Pancreas (tissue), 10 donors: ENCODE data around the gene ELOVL6. TPM values are rescaled to one million over a fixed set of nuclear protein-coding genes. Genes with fewer than 3 reads are reported as not detected.
"Not testable (repeated sequence)": the region's sequence is repeated elsewhere in the genome, so short reads cannot be mapped to it uniquely, and the experiment has no call there.

Experiments
- ATAC-seq, 4 donors: fragments of 200-7000 bp; cut with Tn5 transposase; one replicate each; pipeline versions ENCODE4 v1.8.0 to v1.9.1; 2020; ENCODE audit warnings: mild to moderate bottlenecking in 4 of 4, moderate library complexity in 4 of 4
- DNase-seq, 6 donors: peaks; one replicate each; pipeline ENCODE4 v3.0.0-alpha.2; 2020
- FAIRE-seq: peaks from 2 replicates; lab custom pipeline; 2012; peaks lifted over from hg19 to GRCh38; lab: Jason Lieb, UNC
- H3K27ac ChIP-seq, 4 donors: fragments of 200-600 bp; sonication (generic); 1 replicate in 3 of 4; 2 replicates in 1 of 4; pipeline versions ENCODE4 v1.5.0 to v1.8.0; 2020
- H3K27me3 ChIP-seq, 4 donors: fragments of 200-600 bp; one replicate each; pipeline ENCODE4 v1.8.0; 2021
- H3K36me3 ChIP-seq, 3 donors: fragments of 200-600 bp; sonication (generic) in 1 of 3; one replicate each; pipeline versions ENCODE4 v1.5.0 to v1.8.0; 2020 to 2021
- H3K4me1 ChIP-seq, 3 donors: fragments of 200-600 bp; one replicate each; pipeline ENCODE4 v1.8.0; 2021
- H3K4me3 ChIP-seq, 4 donors: fragments of 200-600 bp; sonication (generic) in 2 of 4; one replicate each; pipeline versions ENCODE4 v1.5.0 to v1.8.0; 2020 to 2021
- H3K9me3 ChIP-seq, 4 donors: fragments of 200-600 bp; one replicate each; pipeline ENCODE4 v1.8.0; 2021
- CTCF ChIP-seq, 4 donors: fragments of 200-600 bp; sonication (generic) in 3 of 4; IDR thresholded peaks; one replicate each; pipeline versions ENCODE4 v1.5.0 to v1.8.0; 2021; ENCODE audit warnings: antibody characterized with exemption in 4 of 4
- WGBS, 2 donors: extraction: QIAGEN DNeasy Blood & Tissue Kit; methylation state at CpG; one replicate each; pipeline ENCODE4 v1.1.7; 2013; 5-methylcytosine and 5-hydroxymethylcytosine counted together
- intact Hi-C, 3 donors: fragments of 100-400 bp; cut with DNase I; formaldehyde crosslinking; loops; one replicate each; pipeline versions ENCODE4 v1.11.1 to v1.14.2; 2022
- polyA plus RNA-seq, 2 donors: library from polyadenylated mRNA; stranded (reverse); fragments of 200-250 nt; gene quantifications; one replicate each; pipeline ENCODE4 v1.2.3, GENCODE V29; 2013
- total RNA-seq, 6 donors: library from RNA; stranded (reverse); fragmentation: NEBNext Ultra II Directional in 4 of 6; extraction: Animal tissue kit (Norgen Biotek cat#: 25700) in 4 of 6; gene quantifications; one replicate each; pipeline versions ENCODE4 v1.2.1 to v1.2.4, GENCODE V29; 2021 to 2023
- donor health status: healthy with polysubstance abuse.
- donor health status: DM: no; HTN: no; CAD: no; lungs with moderate emphysema.
- donor health status: DM: no; HTN: no; CAD: no.
- donor health status: control.
- donor health status: control.
- donor health status: Bipolar disorder and iron deficiency.
- donor health status: DM: yes; HTN: yes; CAD: no.
- donor health status: DM: no; HTN: no; CAD: no.
- donor health status: DM: no; HTN: no; CAD: no.
- donor health status: DM: yes; HTN: yes; CAD: no.

ELOVL6 gene
- total and polyA plus RNA-seq, 8 donors: 0.69 to 3.5 (median 1.8) TPM

DNA sequence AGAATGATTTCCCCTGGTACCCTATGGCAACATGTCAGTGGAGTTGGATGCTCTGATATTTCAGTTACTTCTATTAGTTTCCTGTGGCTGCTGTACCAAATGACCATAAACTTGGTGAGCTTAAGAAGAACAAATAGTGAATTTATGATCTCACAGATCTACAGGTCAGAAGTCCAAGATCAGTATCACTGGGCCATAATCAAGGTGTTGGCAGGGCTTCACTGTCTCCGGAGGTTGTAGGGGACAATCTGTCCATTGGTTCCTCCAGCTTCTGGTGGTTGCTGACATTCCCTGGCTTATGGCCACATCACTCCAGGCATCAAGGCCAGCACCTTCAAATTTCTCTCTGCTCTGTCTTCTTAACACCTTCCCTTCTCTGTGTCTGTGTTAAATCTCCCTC, 37.9 kb upstream of the ELOVL6 start:
- TF ChIP-seq CTCF (IDR thresholded peaks at IDR 0.05): no peak
- no peaks in the 10 kb centered on the region for H3K36me3 ChIP-seq
- no peaks in the 10 kb centered on the region for H3K9me3 ChIP-seq
- DNase-seq (no peak), ATAC-seq (no peak), FAIRE-seq (no peak)
- no peak overlapping the region for H3K4me3 ChIP-seq
- no peaks in the 10 kb centered on the region for H3K4me1 ChIP-seq
- intact Hi-C loops: no loop called here
- H3K27ac ChIP-seq: no peak overlapping the region
- WGBS, 2 donors: 73 to 95% methylated on average over 1 of the region's 1 CpG
- no peaks in the 10 kb centered on the region for H3K27me3 ChIP-seq

DNA sequence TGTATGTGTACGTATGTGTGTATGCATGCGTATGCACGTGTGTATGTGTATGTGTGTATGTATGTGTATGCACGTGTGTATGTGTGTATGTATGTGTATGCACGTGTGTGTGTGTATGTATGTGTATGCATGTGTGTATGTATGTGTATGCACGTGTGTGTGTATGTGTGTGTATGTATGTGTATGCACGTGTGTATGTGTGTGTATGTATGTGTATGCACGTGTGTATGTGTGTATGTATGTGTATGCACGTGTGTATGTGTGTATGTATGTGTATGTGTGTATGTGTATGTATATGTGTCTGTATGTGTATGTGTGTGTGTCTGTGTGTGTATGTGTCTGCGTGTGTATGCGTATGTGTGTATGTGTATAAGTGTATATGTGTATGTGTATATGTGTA, 35.2 kb upstream of the ELOVL6 start:
- H3K27ac ChIP-seq, DNase-seq, H3K4me3 ChIP-seq, H3K36me3 ChIP-seq, H3K9me3 ChIP-seq, intact Hi-C loops, H3K4me1 ChIP-seq, FAIRE-seq, ATAC-seq, H3K27me3 ChIP-seq: not testable (repeated sequence)
- WGBS, 2 donors: 58 to 80% methylated on average over 11 of the region's 11 CpGs

DNA sequence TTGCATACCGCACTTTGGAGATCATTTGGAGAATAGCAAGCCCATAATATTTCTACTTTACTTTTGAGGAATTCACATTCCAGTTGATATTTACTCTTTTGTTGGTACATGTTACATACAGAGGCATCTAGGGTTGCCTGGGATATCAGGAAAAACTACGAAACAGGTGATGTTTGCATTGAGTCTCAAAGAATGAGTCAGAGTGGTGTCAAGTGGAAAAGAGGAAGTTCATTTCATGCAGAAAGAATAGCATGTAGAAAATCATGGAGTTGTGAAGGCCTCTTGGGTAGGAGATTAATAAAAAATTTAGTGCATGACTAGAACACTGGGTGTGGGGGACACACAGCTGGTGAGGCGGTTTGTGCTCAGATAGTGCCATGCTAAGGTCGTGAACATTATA, 33.5 kb upstream of the ELOVL6 start:
- ATAC-seq (no peak), DNase-seq (no peak), FAIRE-seq (no peak)
- H3K36me3 ChIP-seq: no peaks in the 10 kb centered on the region
- H3K27ac ChIP-seq: no peak overlapping the region
- no peaks in the 10 kb centered on the region for H3K27me3 ChIP-seq
- H3K9me3 ChIP-seq: no peaks in the 10 kb centered on the region
- WGBS, 2 donors: 76 to 82% methylated on average over 4 of the region's 4 CpGs
- intact Hi-C loops: no loop called here
- no peaks in the 10 kb centered on the region for H3K4me1 ChIP-seq
- H3K4me3 ChIP-seq: no peak overlapping the region
- TF ChIP-seq CTCF (IDR thresholded peaks at IDR 0.05): no peak

DNA sequence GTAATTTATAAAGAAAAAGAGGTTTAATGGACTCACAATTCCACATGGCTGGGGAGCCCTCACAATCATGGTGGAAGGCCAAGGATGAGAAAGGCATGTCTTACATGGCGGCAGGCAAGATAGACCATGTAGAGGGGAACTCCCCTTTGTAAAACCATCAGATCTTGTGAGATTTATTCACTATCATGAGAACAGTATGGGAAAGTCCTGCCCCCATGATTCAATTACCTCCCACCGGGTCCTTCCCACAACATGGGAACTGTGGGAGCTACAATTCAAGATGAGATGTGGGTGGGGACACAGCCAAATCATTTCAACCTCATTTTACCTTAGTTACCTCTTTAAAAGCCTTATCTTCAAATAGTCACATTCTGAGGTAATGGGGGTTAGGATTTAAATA, 30.9 kb upstream of the ELOVL6 start:
- intact Hi-C loops: no loop called here
- no peak for TF ChIP-seq CTCF (IDR thresholded peaks at IDR 0.05)
- ATAC-seq: no peak
- FAIRE-seq: no peak
- Histone ChIP-seq H3K4me1 (no peaks in the 10 kb centered on the region), H3K27ac (no peak overlapping the region), H3K27me3 (no peaks in the 10 kb centered on the region), H3K36me3 (no peaks in the 10 kb centered on the region), H3K9me3 (no peaks in the 10 kb centered on the region), H3K4me3 (no peak overlapping the region)
- 79 to 93% methylated on average over 2 of the region's 2 CpGs for WGBS, 2 donors
- DNase-seq: no peak

DNA sequence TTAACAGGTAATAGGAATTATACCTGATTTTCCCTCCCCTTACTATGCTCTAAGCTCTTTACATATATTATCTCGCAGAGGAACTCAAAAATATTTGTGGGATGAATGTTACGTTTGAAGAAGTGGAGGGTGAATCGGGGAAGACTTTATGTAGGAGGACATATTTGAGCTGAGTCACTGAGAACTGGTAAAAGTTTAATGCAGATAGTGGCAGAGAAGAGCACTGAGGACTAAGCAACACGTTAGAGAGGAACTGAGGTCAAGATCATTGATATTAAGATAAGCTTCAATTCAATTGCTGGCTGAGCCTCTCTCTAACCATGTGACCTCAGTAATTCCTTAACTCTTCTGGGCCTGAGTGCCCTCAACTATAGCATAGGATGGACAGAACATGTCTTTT, 26.4 kb upstream of the ELOVL6 start:
- 15 to 42% methylated on average over 4 of the region's 4 CpGs for WGBS, 2 donors
- no peaks in the 10 kb centered on the region for H3K27me3 ChIP-seq
- H3K4me1 ChIP-seq: no peaks in the 10 kb centered on the region
- intact Hi-C loops: no loop called here
- FAIRE-seq (no peak), ATAC-seq (no peak), DNase-seq (no peak)
- no peaks in the 10 kb centered on the region for H3K9me3 ChIP-seq
- no peaks in the 10 kb centered on the region for H3K36me3 ChIP-seq
- TF ChIP-seq CTCF (IDR thresholded peaks at IDR 0.05): no peak
- no peak overlapping the region for H3K4me3 ChIP-seq
- H3K27ac ChIP-seq: no peak overlapping the region

GRCh38 chr4:110224142-110224541, 25.7 kb upstream of the ELOVL6 start:
- no peaks in the 10 kb centered on the region for H3K4me1 ChIP-seq
- no peak for TF ChIP-seq CTCF (IDR thresholded peaks at IDR 0.05)
- no peaks in the 10 kb centered on the region for H3K36me3 ChIP-seq
- intact Hi-C loops: no loop called here
- no peak overlapping the region for H3K27ac ChIP-seq
- no peak overlapping the region for H3K4me3 ChIP-seq
- H3K27me3 ChIP-seq: no peaks in the 10 kb centered on the region
- 75 to 84% methylated on average over 2 of the region's 2 CpGs for WGBS, 2 donors
- FAIRE-seq (no peak), ATAC-seq (no peak), DNase-seq (no peak)
- H3K9me3 ChIP-seq: no peaks in the 10 kb centered on the region

DNA sequence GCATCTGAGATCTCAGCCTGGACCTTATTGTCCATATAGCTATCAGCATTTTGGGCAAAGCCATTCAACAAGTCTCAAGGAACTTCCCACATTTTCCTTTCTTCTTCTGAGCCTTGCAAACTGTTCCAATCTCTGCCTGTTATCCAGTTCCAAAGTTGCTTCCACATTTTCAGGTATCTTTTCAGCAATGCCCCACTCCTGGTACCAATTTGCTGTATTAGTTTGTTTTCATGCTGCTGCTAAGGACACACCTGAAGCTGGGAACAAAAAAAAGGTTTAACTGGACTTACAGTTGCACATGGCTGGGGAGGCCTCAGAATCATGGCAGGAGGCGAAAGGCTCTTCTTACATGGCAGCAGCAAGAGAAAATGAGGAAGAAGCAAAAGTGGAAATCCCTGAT, 20.5 kb upstream of the ELOVL6 start:
- ATAC-seq, intact Hi-C loops, H3K36me3 ChIP-seq, DNase-seq, H3K27ac ChIP-seq, H3K27me3 ChIP-seq, H3K4me1 ChIP-seq, H3K4me3 ChIP-seq, H3K9me3 ChIP-seq, FAIRE-seq: not testable (repeated sequence)
- WGBS, 2 donors: 93 to 98% methylated on average over 1 of the region's 1 CpG

DNA sequence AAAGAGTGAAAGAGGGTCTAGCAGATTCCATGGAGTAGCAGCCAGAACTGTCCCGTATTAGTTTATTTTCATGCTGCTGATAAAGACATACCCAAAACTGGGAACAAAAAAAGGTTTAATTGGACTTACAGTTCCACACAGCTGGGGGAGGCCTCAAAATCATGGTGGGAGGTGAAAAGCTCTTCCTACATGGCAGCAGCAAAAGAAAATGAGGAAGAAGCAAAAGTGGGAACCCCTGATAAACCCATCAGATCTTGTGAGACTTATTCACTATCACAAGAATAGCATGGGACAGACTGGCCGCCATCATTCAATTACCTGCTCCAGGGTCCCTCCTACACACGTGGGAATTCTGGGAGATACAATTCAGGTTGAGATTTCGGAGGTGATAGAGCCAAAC, 18.8 kb upstream of the ELOVL6 start:
- H3K9me3 ChIP-seq, H3K27ac ChIP-seq, H3K27me3 ChIP-seq, ATAC-seq, H3K4me3 ChIP-seq, FAIRE-seq, H3K36me3 ChIP-seq, DNase-seq, intact Hi-C loops, H3K4me1 ChIP-seq: not testable (repeated sequence)
- WGBS, 2 donors: 56 to 76% methylated on average over 4 of the region's 4 CpGs
